Dermis lymphatic vessel endothelial cell (primary cell): Measurements from ENCODE around the gene KIAA2012. TPM values are rescaled to one million over a fixed set of nuclear protein-coding genes. Genes with fewer than 3 reads are reported as not detected.

Source experiments
- total RNA-seq: library from RNA; depleted of rRNA; stranded (reverse); fragments of >200 nt; gene quantifications from 2 replicates; pipeline ENCODE4 v1.2.1, GENCODE V29; 2014

KIAA2012 gene
- not detected in 2 replicates for total RNA-seq

GRCh38 chr2:202072737-202073401 is at the start of gene KIAA2012:
Gene KIAA2012 (plus strand): TSS chr2:202073255. CDS start chr2:202073628, 373 bp downstream.

GRCh38 chr2:202033317-202034248 is 39.5 kb upstream of the KIAA2012 start, which contains the start of gene FZD7:
Gene FZD7 (plus strand): TSS chr2:202033855. CDS start chr2:202034648, 793 bp downstream.

GRCh38 chr2:202238234-202239197 is 165.5 kb downstream of the KIAA2012 start, which contains the start of gene SUMO1:
Gene SUMO1 (minus strand): TSS chr2:202238597. CDS start chr2:202238451, 146 bp downstream.

Other genes starting within 250 kb of the KIAA2012 start
- 0.17 and 0.22 TPM in 2 replicates for gene FZD7, start 39.4 kb upstream of the KIAA2012 start, total RNA-seq
- gene SUMO1, start 165.3 kb downstream of the KIAA2012 start, total RNA-seq = 111 and 127 TPM in 2 replicates
- gene NOP58, start 192.5 kb downstream of the KIAA2012 start, total RNA-seq = 24.2 and 38.4 TPM in 2 replicates